ENCODE measurements around the gene PTPRU. TPM values are rescaled to one million over a fixed set of nuclear protein-coding genes. Genes with fewer than 3 reads are reported as not detected.

Gene PTPRU
- total RNA-seq, 1 experiment from 2014 or later: 25.7 TPM

DNA sequence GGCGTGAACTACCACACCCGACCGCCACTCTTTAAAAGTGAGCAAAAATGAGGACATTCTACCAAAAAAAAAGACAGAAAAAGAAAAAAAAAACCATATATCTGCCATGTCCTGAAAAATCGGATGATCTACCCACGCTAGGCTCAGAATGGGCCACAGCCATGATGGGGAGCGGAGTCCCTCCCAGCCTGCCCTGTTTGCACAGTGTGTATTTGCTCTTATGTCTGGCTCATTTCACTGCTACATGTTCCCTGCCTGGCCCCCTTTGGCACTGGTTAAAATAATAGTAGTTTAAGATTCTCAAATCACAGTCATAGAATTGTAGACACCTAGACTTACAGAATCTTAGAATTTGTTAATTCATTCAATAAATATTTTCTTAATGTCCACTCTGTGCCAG lies 121.9 kb downstream of the PTPRU start:
- Histone ChIP-seq H3F3A (ENCODE audit: low read length, unreplicated experiment) (no peaks in the 10 kb centered on the region), H3K27ac (ENCODE audit: low read length) (no peak overlapping the region), H3K9me3 (ENCODE audit: low read length) (no peaks in the 10 kb centered on the region), H3K36me3 (ENCODE audit: low read depth, low read length) (no peaks in the 10 kb centered on the region), H3K27me3 (ENCODE audit: low read length) (peaks cover 37% of the 10 kb centered on the region), H3K4me2 (ENCODE audit: low read length) (no peak overlapping the region), H3K9me2 (replicated peaks; ENCODE audit: low read length) (no peaks in the 10 kb centered on the region), H4K20me1 (ENCODE audit: low read length) (no peaks in the 10 kb centered on the region), H3K4me3 (ENCODE audit: low read length) (no peak overlapping the region), H3K79me2 (ENCODE audit: low read length) (no peaks in the 10 kb centered on the region), H2AFZ (ENCODE audit: low read length) (no peak overlapping the region), H3K4me1 (ENCODE audit: insufficient read depth, low read length) (no peaks in the 10 kb centered on the region), H3K9ac (ENCODE audit: low read length) (no peak overlapping the region)
- POLR2A ChIA-PET (ENCODE audit: unreplicated experiment): no interaction called here
- CTCF ChIA-PET: no interaction called here
- ATAC-seq: no peak
- TF ChIP-seq EZH2 (IDR thresholded peaks at IDR 0.05; ENCODE audit: low read length, unreplicated experiment): no peak
- TF ChIP-seq, protein P1, sequence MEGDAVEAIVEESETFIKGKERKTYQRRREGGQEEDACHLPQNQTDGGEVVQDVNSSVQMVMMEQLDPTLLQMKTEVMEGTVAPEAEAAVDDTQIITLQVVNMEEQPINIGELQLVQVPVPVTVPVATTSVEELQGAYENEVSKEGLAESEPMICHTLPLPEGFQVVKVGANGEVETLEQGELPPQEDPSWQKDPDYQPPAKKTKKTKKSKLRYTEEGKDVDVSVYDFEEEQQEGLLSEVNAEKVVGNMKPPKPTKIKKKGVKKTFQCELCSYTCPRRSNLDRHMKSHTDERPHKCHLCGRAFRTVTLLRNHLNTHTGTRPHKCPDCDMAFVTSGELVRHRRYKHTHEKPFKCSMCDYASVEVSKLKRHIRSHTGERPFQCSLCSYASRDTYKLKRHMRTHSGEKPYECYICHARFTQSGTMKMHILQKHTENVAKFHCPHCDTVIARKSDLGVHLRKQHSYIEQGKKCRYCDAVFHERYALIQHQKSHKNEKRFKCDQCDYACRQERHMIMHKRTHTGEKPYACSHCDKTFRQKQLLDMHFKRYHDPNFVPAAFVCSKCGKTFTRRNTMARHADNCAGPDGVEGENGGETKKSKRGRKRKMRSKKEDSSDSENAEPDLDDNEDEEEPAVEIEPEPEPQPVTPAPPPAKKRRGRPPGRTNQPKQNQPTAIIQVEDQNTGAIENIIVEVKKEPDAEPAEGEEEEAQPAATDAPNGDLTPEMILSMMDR (conservative IDR thresholded peaks at IDR 0.05; ENCODE audit: low read depth, low read length): no peak
- no peak for TF ChIP-seq EZH2phosphoT487 (IDR thresholded peaks at IDR 0.05; ENCODE audit: borderline replicate concordance, low read length)
- intact Hi-C loops (cut with micrococcal nuclease): no loop called here
- no peak for DNase-seq
- no TSS peak for BruUV-seq (replicated peaks)

DNA sequence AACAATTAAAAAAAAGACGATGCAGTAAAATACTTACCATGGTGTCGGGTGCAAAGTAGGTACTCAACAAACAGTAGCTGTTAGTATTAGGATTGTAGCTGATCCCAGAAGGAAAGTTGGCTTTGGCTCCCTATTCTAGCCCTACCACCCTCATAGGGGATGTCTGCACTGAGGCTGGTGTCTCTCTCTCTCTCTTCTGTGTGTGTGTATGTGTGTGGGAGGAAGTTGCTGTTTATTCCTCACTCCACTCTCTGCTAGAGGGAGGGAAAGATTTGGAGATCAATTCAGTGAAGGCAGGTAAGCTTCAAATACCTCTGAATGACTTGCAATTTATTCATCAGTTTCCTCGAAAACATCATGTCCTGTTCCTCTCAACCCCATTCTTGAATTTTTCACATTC lies 124.4 kb downstream of the PTPRU start:
- Histone ChIP-seq H3F3A (ENCODE audit: low read length, unreplicated experiment) (no peaks in the 10 kb centered on the region), H3K36me3 (ENCODE audit: low read depth, low read length) (no peaks in the 10 kb centered on the region), H3K9me3 (ENCODE audit: low read length) (no peaks in the 10 kb centered on the region), H3K27ac (ENCODE audit: low read length) (no peak overlapping the region), H3K9ac (ENCODE audit: low read length) (no peak overlapping the region), H3K4me2 (ENCODE audit: low read length) (no peak overlapping the region), H2AFZ (ENCODE audit: low read length) (no peak overlapping the region), H3K4me3 (ENCODE audit: low read length) (no peak overlapping the region), H3K9me2 (replicated peaks; ENCODE audit: low read length) (no peaks in the 10 kb centered on the region), H3K27me3 (ENCODE audit: low read length) (peaks cover 37% of the 10 kb centered on the region), H3K4me1 (ENCODE audit: insufficient read depth, low read length) (no peaks in the 10 kb centered on the region), H3K79me2 (ENCODE audit: low read length) (no peaks in the 10 kb centered on the region), H4K20me1 (ENCODE audit: low read length) (no peaks in the 10 kb centered on the region)
- TF ChIP-seq EZH2phosphoT487 (IDR thresholded peaks at IDR 0.05; ENCODE audit: borderline replicate concordance, low read length) (no peak), EZH2 (IDR thresholded peaks at IDR 0.05; ENCODE audit: low read length, unreplicated experiment) (no peak)
- TF ChIP-seq, protein P1 (conservative IDR thresholded peaks at IDR 0.05; ENCODE audit: low read depth, low read length): no peak
- CTCF ChIA-PET: no interaction called here
- intact Hi-C loops (cut with micrococcal nuclease): no loop called here
- POLR2A ChIA-PET (ENCODE audit: unreplicated experiment): no interaction called here
- ATAC-seq (no peak), DNase-seq (no peak)
- no TSS peak for BruUV-seq (replicated peaks)

DNA sequence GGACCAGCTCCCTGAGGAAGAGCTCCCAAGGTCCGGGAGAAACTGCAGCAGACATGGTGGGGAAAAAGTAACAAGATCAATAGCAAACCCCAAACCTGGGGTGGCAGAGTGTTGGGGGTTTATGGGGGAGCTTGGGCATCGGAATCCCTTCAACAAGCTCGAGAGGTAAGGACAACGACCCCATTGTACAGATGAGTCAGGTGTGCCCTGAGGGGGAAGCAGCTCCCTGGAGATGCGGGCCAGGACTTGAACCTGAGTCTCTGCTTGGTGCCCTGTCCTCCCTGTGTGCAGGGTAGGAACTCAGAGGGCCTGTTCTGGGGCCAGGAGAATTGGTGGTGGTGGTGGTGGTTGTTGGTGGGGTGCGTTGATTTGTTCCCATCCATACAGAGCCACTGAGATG lies 125.4 kb downstream of the PTPRU start:
- no peak for TF ChIP-seq EZH2 (IDR thresholded peaks at IDR 0.05; ENCODE audit: low read length, unreplicated experiment)
- TF ChIP-seq, protein P1 (conservative IDR thresholded peaks at IDR 0.05; ENCODE audit: low read depth, low read length): no peak
- TF ChIP-seq EZH2phosphoT487 (IDR thresholded peaks at IDR 0.05; ENCODE audit: borderline replicate concordance, low read length): no peak
- Histone ChIP-seq H3K27me3 (ENCODE audit: low read length) (peaks cover 37% of the 10 kb centered on the region), H2AFZ (ENCODE audit: low read length) (no peak overlapping the region), H3K79me2 (ENCODE audit: low read length) (no peaks in the 10 kb centered on the region), H3F3A (ENCODE audit: low read length, unreplicated experiment) (no peaks in the 10 kb centered on the region), H3K9me2 (replicated peaks; ENCODE audit: low read length) (no peaks in the 10 kb centered on the region), H3K36me3 (ENCODE audit: low read depth, low read length) (no peaks in the 10 kb centered on the region), H3K4me2 (ENCODE audit: low read length) (no peak overlapping the region), H3K9me3 (ENCODE audit: low read length) (no peaks in the 10 kb centered on the region), H4K20me1 (ENCODE audit: low read length) (no peaks in the 10 kb centered on the region), H3K9ac (ENCODE audit: low read length) (no peak overlapping the region), H3K4me3 (ENCODE audit: low read length) (no peak overlapping the region), H3K4me1 (ENCODE audit: insufficient read depth, low read length) (no peaks in the 10 kb centered on the region), H3K27ac (ENCODE audit: low read length) (no peak overlapping the region)
- intact Hi-C loops (cut with micrococcal nuclease): no loop called here
- DNase-seq: no peak
- ChIA-PET POLR2A (ENCODE audit: unreplicated experiment) (no interaction called here), CTCF (no interaction called here)
- no TSS peak for BruUV-seq (replicated peaks)
- ATAC-seq: no peak
